Lower lobe of right lung (tissue), 2 donors: Measurements from ENCODE around the gene CCDC13. TPM values are rescaled to one million over a fixed set of nuclear protein-coding genes. Genes with fewer than 3 reads are reported as not detected.
A peak's percentile ranks its signal among the peaks of the same experiment; 100 is the strongest.

Source experiments
- ATAC-seq, 2 donors: fragments of 200-7000 bp; cut with Tn5 transposase; one replicate each; pipeline ENCODE4 v1.9.1; 2020 to 2022; ENCODE audit warnings: mild to moderate bottlenecking in 2 of 2, moderate library complexity in 2 of 2
- DNase-seq: peaks from one replicate; pipeline ENCODE4 v3.0.0-alpha.2; 2020
- H3K27ac ChIP-seq: fragments of 200-600 bp; one replicate; pipeline ENCODE4 v1.8.0; 2022
- H3K27me3 ChIP-seq: fragments of 200-600 bp; one replicate; pipeline ENCODE4 v1.8.0; 2022; ENCODE audit warnings: low read depth
- H3K36me3 ChIP-seq: fragments of 200-600 bp; one replicate; pipeline ENCODE4 v1.8.0; 2022; ENCODE audit warnings: mild to moderate bottlenecking
- H3K4me1 ChIP-seq: fragments of 200-600 bp; one replicate; pipeline ENCODE4 v1.8.0; 2022
- H3K4me3 ChIP-seq: fragments of 200-600 bp; one replicate; pipeline ENCODE4 v1.8.0; 2022; ENCODE audit warnings: mild to moderate bottlenecking
- H3K9me3 ChIP-seq: fragments of 200-600 bp; one replicate; pipeline ENCODE4 v1.8.0; 2022
- intact Hi-C: fragments of 100-400 bp; cut with DNase I; formaldehyde crosslinking; loops from one replicate; pipeline ENCODE4 v1.11.0; 2022
- total RNA-seq: library from RNA; stranded (reverse); fragmentation: NEBNext Ultra II Directional; extraction: Animal tissue kit (Norgen Biotek cat#: 25700); gene quantifications from one replicate; pipeline ENCODE4 v1.2.1, GENCODE V29; 2021
- TF ChIP-seq, protein P1 (sequence below): fragments of 200-600 bp; IDR thresholded peaks from one replicate; pipeline ENCODE4 v1.8.0; 2022; ENCODE audit warnings: antibody characterized with exemption, mild to moderate bottlenecking
- donor health status: DM: no; HTN: yes; CAD: no; lungs with severe emphysema.

CCDC13 gene
- total RNA-seq, 1 donor from 2014 or later, result 2.5 TPM

DNA sequence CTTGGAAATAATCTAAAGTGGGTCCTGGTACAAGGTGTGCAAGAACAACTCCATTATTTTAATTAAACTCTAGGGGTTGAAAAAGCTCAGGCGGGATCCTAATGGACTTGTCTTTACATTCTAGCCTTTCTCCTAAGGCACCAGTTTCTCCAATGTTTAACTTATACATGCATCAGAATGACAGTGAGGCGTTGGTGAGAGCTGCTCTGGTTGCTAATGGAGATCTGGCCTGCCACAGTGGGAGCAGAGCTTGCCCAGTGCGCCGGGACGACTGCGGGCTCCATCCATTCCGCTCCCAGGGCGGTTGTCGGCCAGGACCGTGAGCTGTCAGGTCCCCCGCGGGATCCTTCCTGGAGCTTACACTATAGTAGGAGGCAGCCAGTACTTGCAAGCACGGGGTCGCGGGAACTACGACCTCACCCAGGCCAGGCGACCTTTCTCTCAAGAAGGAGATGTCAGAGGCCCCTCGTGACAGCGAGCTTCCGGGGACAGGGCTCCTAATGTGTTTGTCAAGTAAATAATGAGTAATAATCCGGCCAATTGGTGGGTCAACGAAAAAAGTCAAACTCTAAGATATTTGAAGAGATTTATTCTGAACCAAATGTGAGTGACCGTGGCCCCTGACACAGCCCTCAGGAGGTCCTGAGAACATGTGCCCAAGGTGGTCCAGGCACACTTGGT lies 32.2 kb upstream of the CCDC13 start:
- intact Hi-C loops, result no loop called here
- peaks cover 41% of the 10 kb centered on the region for H3K4me1 ChIP-seq
- H3K27me3 ChIP-seq, result no peaks in the 10 kb centered on the region
- TF ChIP-seq, protein P1, sequence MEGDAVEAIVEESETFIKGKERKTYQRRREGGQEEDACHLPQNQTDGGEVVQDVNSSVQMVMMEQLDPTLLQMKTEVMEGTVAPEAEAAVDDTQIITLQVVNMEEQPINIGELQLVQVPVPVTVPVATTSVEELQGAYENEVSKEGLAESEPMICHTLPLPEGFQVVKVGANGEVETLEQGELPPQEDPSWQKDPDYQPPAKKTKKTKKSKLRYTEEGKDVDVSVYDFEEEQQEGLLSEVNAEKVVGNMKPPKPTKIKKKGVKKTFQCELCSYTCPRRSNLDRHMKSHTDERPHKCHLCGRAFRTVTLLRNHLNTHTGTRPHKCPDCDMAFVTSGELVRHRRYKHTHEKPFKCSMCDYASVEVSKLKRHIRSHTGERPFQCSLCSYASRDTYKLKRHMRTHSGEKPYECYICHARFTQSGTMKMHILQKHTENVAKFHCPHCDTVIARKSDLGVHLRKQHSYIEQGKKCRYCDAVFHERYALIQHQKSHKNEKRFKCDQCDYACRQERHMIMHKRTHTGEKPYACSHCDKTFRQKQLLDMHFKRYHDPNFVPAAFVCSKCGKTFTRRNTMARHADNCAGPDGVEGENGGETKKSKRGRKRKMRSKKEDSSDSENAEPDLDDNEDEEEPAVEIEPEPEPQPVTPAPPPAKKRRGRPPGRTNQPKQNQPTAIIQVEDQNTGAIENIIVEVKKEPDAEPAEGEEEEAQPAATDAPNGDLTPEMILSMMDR, result no peak
- H3K4me3 ChIP-seq, result peak overlapping the region; percentile 82
- H3K9me3 ChIP-seq, result no peaks in the 10 kb centered on the region
- H3K27ac ChIP-seq, result peak overlapping the region; percentile 92
- H3K36me3 ChIP-seq, result no peaks in the 10 kb centered on the region
- DNase-seq, result peak; percentile 59
- ATAC-seq, result peak; percentile 4 to 18

DNA sequence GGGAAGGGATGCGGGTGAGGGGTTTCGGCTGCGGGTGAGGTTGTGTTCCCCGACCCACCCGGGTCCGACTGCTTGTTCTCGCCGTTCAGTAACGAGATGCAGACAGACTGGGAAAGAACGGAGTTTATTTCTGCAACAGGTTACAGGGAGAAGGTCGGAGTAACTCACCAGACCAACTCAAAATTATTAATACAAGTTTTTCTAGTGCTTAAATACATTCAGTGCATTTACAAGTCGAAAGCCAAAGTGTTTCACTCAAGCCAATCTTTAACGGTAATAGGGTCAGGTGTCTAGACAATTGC lies 31.7 kb upstream of the CCDC13 start:
- TF ChIP-seq, protein P1, result no peak
- H3K36me3 ChIP-seq, result no peaks in the 10 kb centered on the region
- H3K9me3 ChIP-seq, result no peaks in the 10 kb centered on the region
- H3K4me1 ChIP-seq, result peaks cover 46% of the 10 kb centered on the region
- intact Hi-C loops, result no loop called here
- no peak for DNase-seq
- peak overlapping the region; percentile 92 for H3K27ac ChIP-seq
- no peaks in the 10 kb centered on the region for H3K27me3 ChIP-seq
- no peak for ATAC-seq
- H3K4me3 ChIP-seq, result peak overlapping the region; percentile 82

DNA sequence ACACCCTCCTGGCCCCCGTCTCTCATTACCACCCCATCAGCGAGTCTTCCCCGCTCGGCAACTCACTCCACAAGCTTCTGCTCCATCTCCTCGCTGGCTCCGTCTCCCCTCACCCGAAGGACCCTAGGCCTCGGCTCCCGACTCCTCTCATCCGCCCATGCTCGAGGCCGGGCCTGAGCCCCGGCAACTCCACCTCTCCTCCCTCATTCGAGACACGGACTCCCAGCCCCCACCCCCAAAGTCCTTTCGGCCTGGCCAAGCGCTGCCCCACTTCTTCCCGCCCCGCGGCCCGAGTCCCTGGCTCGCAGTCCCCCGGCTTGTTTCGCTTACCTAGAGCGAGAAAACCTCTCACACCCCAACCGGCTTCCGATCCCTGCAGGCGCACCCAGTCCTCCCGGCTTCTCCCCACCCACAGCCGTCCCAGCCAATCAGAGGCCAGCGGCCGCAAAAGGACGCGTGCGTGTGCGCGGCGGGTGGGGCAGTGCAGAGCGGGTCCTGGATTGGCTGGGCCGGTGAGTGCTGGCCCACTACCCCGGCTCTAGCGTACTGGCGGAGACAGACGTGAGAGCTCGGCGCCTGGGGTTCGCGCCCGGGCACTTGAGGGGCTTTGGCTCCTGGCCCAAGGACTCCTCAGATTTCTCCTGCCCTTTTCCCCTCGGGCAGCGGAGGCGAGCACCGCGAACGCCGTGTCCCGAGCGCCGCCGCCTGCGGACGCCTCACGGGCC lies 31.2 kb upstream of the CCDC13 start, which contains the start of gene HIGD1A:
HIGD1A (minus strand) TSS at position 385 of the 725 bp plus-strand sequence. CDS start 10,237 bp downstream, outside the sequence.
- ATAC-seq, result peak; percentile 100
- DNase-seq, result peak; percentile 97
- Histone ChIP-seq H3K4me1 (peaks cover 47% of the 10 kb centered on the region), H3K27me3 (no peaks in the 10 kb centered on the region), H3K9me3 (no peaks in the 10 kb centered on the region), H3K36me3 (no peaks in the 10 kb centered on the region), H3K4me3 (peak within 1 kb of the TSS; percentile 82), H3K27ac (peak within 1 kb of the TSS; percentile 92)
- intact Hi-C loops, result no loop called here
- TF ChIP-seq, protein P1, result no peak

GRCh38 chr3:42803414-42804105 lies 30.5 kb upstream of the CCDC13 start:
- Histone ChIP-seq H3K27me3 (no peaks in the 10 kb centered on the region), H3K4me1 (peaks cover 47% of the 10 kb centered on the region), H3K27ac (peak overlapping the region; percentile 92), H3K36me3 (no peaks in the 10 kb centered on the region), H3K9me3 (no peaks in the 10 kb centered on the region), H3K4me3 (peak overlapping the region; percentile 82)
- peak; percentile 64 to 65 for ATAC-seq
- TF ChIP-seq, protein P1, result no peak
- DNase-seq, result peak; percentile 70
- intact Hi-C loops, result no loop called here

- Histone ChIP-seq H3K4me3 (peak overlapping the region; percentile 82), H3K36me3 (no peaks in the 10 kb centered on the region), H3K27ac (peak overlapping the region; percentile 92), H3K27me3 (no peaks in the 10 kb centered on the region), H3K9me3 (no peaks in the 10 kb centered on the region), H3K4me1 (peaks cover 47% of the 10 kb centered on the region)
- DNase-seq (no peak), ATAC-seq (no peak)
- TF ChIP-seq, protein P1, result no peak
- intact Hi-C loops, result no loop called here
These were observed 29.9 kb upstream of the CCDC13 start for GRCh38 chr3:42802876-42803413.
